Nephron progenitor cell (in vitro differentiated cells): ENCODE data around the gene EGLN3.
"Not testable (repeated sequence)": the region's sequence is repeated elsewhere in the genome, so short reads cannot be mapped to it uniquely, and the experiment has no call there.

Experiments
- DNase-seq: peaks from one replicate; pipeline ENCODE4 v3.0.0; 2021
- H3K27ac Mint-ChIP-seq: 2 replicates; pipeline ENCODE4 v1.8.0; 2021; ENCODE audit warnings: mild to moderate bottlenecking, moderate library complexity, mixed read lengths
- H3K27me3 Mint-ChIP-seq: 2 replicates; pipeline ENCODE4 v1.8.0; 2021; ENCODE audit warnings: mild to moderate bottlenecking, low read depth, mixed read lengths; ENCODE audit not compliant: poor library complexity
- H3K36me3 Mint-ChIP-seq: 2 replicates; pipeline ENCODE4 v1.8.0; 2021; ENCODE audit warnings: low read depth, mixed read lengths
- H3K4me1 Mint-ChIP-seq: 2 replicates; pipeline ENCODE4 v1.8.0; 2021; ENCODE audit warnings: mixed read lengths
- H3K4me3 Mint-ChIP-seq: 2 replicates; pipeline ENCODE4 v1.8.0; 2021; ENCODE audit warnings: mild to moderate bottlenecking, moderate library complexity, mixed read lengths
- H3K9me3 Mint-ChIP-seq: 2 replicates; pipeline ENCODE4 v1.8.0; 2021; ENCODE audit warnings: mild to moderate bottlenecking, moderate library complexity, mixed read lengths
- CTCF ChIP-seq: fragments of 200-600 bp; sonication (generic); IDR thresholded peaks from 2 replicates; pipeline ENCODE4 v1.5.0; 2021; ENCODE audit warnings: antibody characterized with exemption

The EGLN3 gene

GRCh38 chr14:33928895-33929294, 22.0 kb downstream of the EGLN3 start:
- no peak for DNase-seq
- H3K27ac Mint-ChIP-seq, result no peak overlapping the region
- peaks cover 2% of the 10 kb centered on the region for H3K27me3 Mint-ChIP-seq
- no peak overlapping the region for H3K4me3 Mint-ChIP-seq
- peaks cover 43% of the 10 kb centered on the region for H3K36me3 Mint-ChIP-seq
- no peak for TF ChIP-seq CTCF
- peaks cover 50% of the 10 kb centered on the region for H3K4me1 Mint-ChIP-seq
- H3K9me3 Mint-ChIP-seq, result no peaks in the 10 kb centered on the region

GRCh38 chr14:33927944-33928343, 22.9 kb downstream of the EGLN3 start:
- no peak for DNase-seq
- Mint-ChIP-seq H3K27ac (no peak overlapping the region), H3K27me3 (peaks cover 2% of the 10 kb centered on the region), H3K4me1 (peaks cover 40% of the 10 kb centered on the region), H3K4me3 (no peak overlapping the region), H3K36me3 (peaks cover 50% of the 10 kb centered on the region), H3K9me3 (no peaks in the 10 kb centered on the region)
- no peak for TF ChIP-seq CTCF

GRCh38 chr14:33926967-33927366, 23.9 kb downstream of the EGLN3 start:
- not testable (repeated sequence) for H3K27me3 Mint-ChIP-seq, H3K27ac Mint-ChIP-seq, H3K4me3 Mint-ChIP-seq, DNase-seq, H3K9me3 Mint-ChIP-seq
- H3K4me1 Mint-ChIP-seq, result peaks cover 35% of the 10 kb centered on the region
- H3K36me3 Mint-ChIP-seq, result peaks cover 59% of the 10 kb centered on the region

- no peak overlapping the region for H3K4me3 Mint-ChIP-seq
- H3K9me3 Mint-ChIP-seq, result no peaks in the 10 kb centered on the region
- peaks cover 28% of the 10 kb centered on the region for H3K4me1 Mint-ChIP-seq
- no peak overlapping the region for H3K27ac Mint-ChIP-seq
- no peak for DNase-seq
- peaks cover 65% of the 10 kb centered on the region for H3K36me3 Mint-ChIP-seq
- H3K27me3 Mint-ChIP-seq, result peaks cover 2% of the 10 kb centered on the region
- no peak for TF ChIP-seq CTCF
Observed at GRCh38 chr14:33925946-33926345, 24.9 kb downstream of the EGLN3 start.

- H3K36me3 Mint-ChIP-seq, result peaks cover 65% of the 10 kb centered on the region
- H3K27ac Mint-ChIP-seq, result peak overlapping the region; percentile 25
- no peak overlapping the region for H3K4me3 Mint-ChIP-seq
- no peak for DNase-seq
- peaks cover 21% of the 10 kb centered on the region for H3K4me1 Mint-ChIP-seq
- H3K27me3 Mint-ChIP-seq, result peaks cover 2% of the 10 kb centered on the region
- TF ChIP-seq CTCF, result no peak
- no peaks in the 10 kb centered on the region for H3K9me3 Mint-ChIP-seq
Observed at GRCh38 chr14:33925235-33925634, 25.6 kb downstream of the EGLN3 start.

- Mint-ChIP-seq H3K27ac (no peak overlapping the region), H3K36me3 (peaks cover 60% of the 10 kb centered on the region), H3K9me3 (no peaks in the 10 kb centered on the region), H3K4me1 (peaks cover 15% of the 10 kb centered on the region), H3K27me3 (peaks cover 2% of the 10 kb centered on the region), H3K4me3 (no peak overlapping the region)
- no peak for TF ChIP-seq CTCF
- no peak for DNase-seq
Observed at GRCh38 chr14:33924566-33925100, 26.2 kb downstream of the EGLN3 start.
